HFFc6 (cell line): ENCODE measurements around the gene TXLNA. TPM values are rescaled to one million over a fixed set of nuclear protein-coding genes. Genes with fewer than 3 reads are reported as not detected.
"Not testable (repeated sequence)": the region's sequence is repeated elsewhere in the genome, so short reads cannot be mapped to it uniquely, and the experiment has no call there.

ENCODE experiments used
- DNase-seq: peaks from one replicate; pipeline ENCODE4 v3.0.0-alpha.2; 2018
- H3K27ac Mint-ChIP-seq: 2 replicates; pipeline ENCODE4 v1.8.0; 2020; ENCODE audit warnings: mild to moderate bottlenecking, mixed read lengths
- H3K27me3 Mint-ChIP-seq: 2 replicates; pipeline ENCODE4 v1.8.0; 2021; ENCODE audit warnings: mild to moderate bottlenecking, moderate library complexity, mixed read lengths; ENCODE audit not compliant: insufficient read depth
- H3K36me3 Mint-ChIP-seq: 2 replicates; pipeline ENCODE4 v1.8.0; 2021; ENCODE audit warnings: low read depth, mixed read lengths
- H3K4me1 Mint-ChIP-seq: 2 replicates; pipeline ENCODE4 v1.8.0; 2020; ENCODE audit warnings: low read depth, mixed read lengths
- H3K4me3 Mint-ChIP-seq: 2 replicates; pipeline ENCODE4 v1.8.0; 2020; ENCODE audit warnings: mild to moderate bottlenecking, moderate library complexity, mixed read lengths
- H3K9me3 Mint-ChIP-seq: 2 replicates; pipeline ENCODE4 v1.8.0; 2020; ENCODE audit warnings: mild to moderate bottlenecking, mixed read lengths
- CTCF ChIP-seq: fragments of 200-600 bp; sonication (generic); IDR thresholded peaks from 2 replicates; pipeline ENCODE4 v1.5.0; 2021; ENCODE audit warnings: antibody characterized with exemption, mild to moderate bottlenecking
- total RNA-seq, 6 experiments: library from RNA; stranded (reverse); fragmentation: NEBNext Ultra II Directional; extraction: Animal tissue kit (Norgen Biotek cat#: 25700); gene quantifications; 2 replicates in 1 of 6; 3 replicates in 5 of 6; pipeline ENCODE4 v1.2.3, GENCODE V29; 2021

TXLNA gene
- total RNA-seq, 6 experiments from 2014 or later = 89.4 to 95.2 (median 93.0) TPM

- Mint-ChIP-seq H3K9me3 (peaks cover 11% of the 10 kb centered on the region; the same call in 1 of the 2 replicates), H3K27ac (no peak overlapping the region), H3K4me3 (no peak overlapping the region), H3K27me3 (no peaks in the 10 kb centered on the region), H3K36me3 (peaks cover 17% of the 10 kb centered on the region), H3K4me1 (peaks cover 37% of the 10 kb centered on the region)
- TF ChIP-seq CTCF = no peak
- DNase-seq = no peak
Measured at GRCh38 chr1:32144033-32144432, 35.4 kb upstream of the TXLNA start.

- not testable (repeated sequence) for H3K4me3 Mint-ChIP-seq, H3K27me3 Mint-ChIP-seq, H3K27ac Mint-ChIP-seq, DNase-seq
- Mint-ChIP-seq H3K4me1 (peaks cover 40% of the 10 kb centered on the region), H3K36me3 (peaks cover 13% of the 10 kb centered on the region), H3K9me3 (peaks cover 12% of the 10 kb centered on the region; the same call in 1 of the 2 replicates)
Measured at GRCh38 chr1:32147799-32148198, 31.7 kb upstream of the TXLNA start.

GRCh38 chr1:32150847-32151246, 28.6 kb upstream of the TXLNA start:
- TF ChIP-seq CTCF = no peak
- peak; percentile 51 for DNase-seq
- H3K36me3 Mint-ChIP-seq = peaks cover 13% of the 10 kb centered on the region
- H3K4me3 Mint-ChIP-seq = peak overlapping the region; percentile 49; the same call in 1 of the 2 replicates
- H3K27me3 Mint-ChIP-seq = no peaks in the 10 kb centered on the region
- peaks cover 29% of the 10 kb centered on the region for H3K4me1 Mint-ChIP-seq
- peaks cover 12% of the 10 kb centered on the region; the same call in 1 of the 2 replicates for H3K9me3 Mint-ChIP-seq
- peak overlapping the region; percentile 82 for H3K27ac Mint-ChIP-seq

- Mint-ChIP-seq H3K36me3 (peaks cover 17% of the 10 kb centered on the region), H3K4me3 (peak overlapping the region; percentile 65), H3K27me3 (no peaks in the 10 kb centered on the region), H3K4me1 (peaks cover 25% of the 10 kb centered on the region), H3K9me3 (peaks cover 12% of the 10 kb centered on the region; the same call in 1 of the 2 replicates), H3K27ac (peak overlapping the region; percentile 82)
- TF ChIP-seq CTCF = no peak
- peak; percentile 76 for DNase-seq
Measured at GRCh38 chr1:32151319-32151787, 28.1 kb upstream of the TXLNA start.

- H3K27me3 Mint-ChIP-seq = peaks cover 2% of the 10 kb centered on the region; the same call in 1 of the 2 replicates
- no peak for DNase-seq
- TF ChIP-seq CTCF = no peak
- no peaks in the 10 kb centered on the region for H3K9me3 Mint-ChIP-seq
- peaks cover 39% of the 10 kb centered on the region for H3K36me3 Mint-ChIP-seq
- no peak overlapping the region for H3K27ac Mint-ChIP-seq
- no peaks in the 10 kb centered on the region for H3K4me1 Mint-ChIP-seq
- no peak overlapping the region for H3K4me3 Mint-ChIP-seq
Measured at GRCh38 chr1:32159189-32159588, 20.3 kb upstream of the TXLNA start.

- H3K36me3 Mint-ChIP-seq = peaks cover 22% of the 10 kb centered on the region
- H3K4me3 Mint-ChIP-seq = no peak overlapping the region
- no peaks in the 10 kb centered on the region for H3K4me1 Mint-ChIP-seq
- no peaks in the 10 kb centered on the region for H3K9me3 Mint-ChIP-seq
- no peak overlapping the region for H3K27ac Mint-ChIP-seq
- no peak for DNase-seq
- no peak for TF ChIP-seq CTCF
- no peaks in the 10 kb centered on the region for H3K27me3 Mint-ChIP-seq
Measured at GRCh38 chr1:32163405-32163804, 16.1 kb upstream of the TXLNA start.

- DNase-seq, H3K4me3 Mint-ChIP-seq, H3K27me3 Mint-ChIP-seq, H3K4me1 Mint-ChIP-seq, H3K9me3 Mint-ChIP-seq, H3K27ac Mint-ChIP-seq: not testable (repeated sequence)
- H3K36me3 Mint-ChIP-seq = peaks cover 16% of the 10 kb centered on the region
Measured at GRCh38 chr1:32165633-32166032, 13.8 kb upstream of the TXLNA start.
